C4-2B (cell line): ENCODE measurements around the gene CEP76.
"Not testable (repeated sequence)": the region's sequence is repeated elsewhere in the genome, so short reads cannot be mapped to it uniquely, and the experiment has no call there.

Source experiments
- H3K27ac ChIP-seq: fragments of 450-650 bp; 2 replicates; pipeline ENCODE4 v1.5.1; 2017
- ZFX ChIP-seq: fragments of 450-650 bp; IDR thresholded peaks from 2 replicates; pipeline ENCODE4 v1.6.1; 2017
- TF ChIP-seq, protein P1 (sequence below): fragments of 450-650 bp; conservative IDR thresholded peaks from 2 replicates; pipeline ENCODE4 v1.5.1; 2017; ENCODE audit warnings: mild to moderate bottlenecking

The CEP76 gene

DNA sequence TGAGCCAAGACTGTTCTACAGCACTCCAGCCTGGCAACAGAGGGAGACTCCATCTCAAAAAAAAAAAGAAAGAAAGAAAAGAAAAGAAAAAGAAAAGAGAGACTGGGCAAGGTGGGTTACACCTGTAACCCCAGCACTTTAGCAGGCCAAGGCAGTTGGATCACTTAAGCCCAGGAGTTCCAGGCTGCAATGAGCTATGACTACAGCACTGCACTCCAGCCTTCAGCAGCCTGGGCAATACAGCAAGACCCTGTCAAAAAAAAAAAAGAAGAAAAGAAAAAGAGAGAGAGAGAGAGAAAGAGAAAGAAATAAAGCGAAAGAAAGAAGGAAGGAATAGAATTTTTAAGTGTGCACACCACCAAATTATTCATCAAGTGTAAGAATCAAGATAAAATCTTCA lies 47.6 kb downstream of the CEP76 start:
- no peak for TF ChIP-seq ZFX
- TF ChIP-seq, protein P1, sequence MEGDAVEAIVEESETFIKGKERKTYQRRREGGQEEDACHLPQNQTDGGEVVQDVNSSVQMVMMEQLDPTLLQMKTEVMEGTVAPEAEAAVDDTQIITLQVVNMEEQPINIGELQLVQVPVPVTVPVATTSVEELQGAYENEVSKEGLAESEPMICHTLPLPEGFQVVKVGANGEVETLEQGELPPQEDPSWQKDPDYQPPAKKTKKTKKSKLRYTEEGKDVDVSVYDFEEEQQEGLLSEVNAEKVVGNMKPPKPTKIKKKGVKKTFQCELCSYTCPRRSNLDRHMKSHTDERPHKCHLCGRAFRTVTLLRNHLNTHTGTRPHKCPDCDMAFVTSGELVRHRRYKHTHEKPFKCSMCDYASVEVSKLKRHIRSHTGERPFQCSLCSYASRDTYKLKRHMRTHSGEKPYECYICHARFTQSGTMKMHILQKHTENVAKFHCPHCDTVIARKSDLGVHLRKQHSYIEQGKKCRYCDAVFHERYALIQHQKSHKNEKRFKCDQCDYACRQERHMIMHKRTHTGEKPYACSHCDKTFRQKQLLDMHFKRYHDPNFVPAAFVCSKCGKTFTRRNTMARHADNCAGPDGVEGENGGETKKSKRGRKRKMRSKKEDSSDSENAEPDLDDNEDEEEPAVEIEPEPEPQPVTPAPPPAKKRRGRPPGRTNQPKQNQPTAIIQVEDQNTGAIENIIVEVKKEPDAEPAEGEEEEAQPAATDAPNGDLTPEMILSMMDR: no peak
- H3K27ac ChIP-seq: no peak overlapping the region

DNA sequence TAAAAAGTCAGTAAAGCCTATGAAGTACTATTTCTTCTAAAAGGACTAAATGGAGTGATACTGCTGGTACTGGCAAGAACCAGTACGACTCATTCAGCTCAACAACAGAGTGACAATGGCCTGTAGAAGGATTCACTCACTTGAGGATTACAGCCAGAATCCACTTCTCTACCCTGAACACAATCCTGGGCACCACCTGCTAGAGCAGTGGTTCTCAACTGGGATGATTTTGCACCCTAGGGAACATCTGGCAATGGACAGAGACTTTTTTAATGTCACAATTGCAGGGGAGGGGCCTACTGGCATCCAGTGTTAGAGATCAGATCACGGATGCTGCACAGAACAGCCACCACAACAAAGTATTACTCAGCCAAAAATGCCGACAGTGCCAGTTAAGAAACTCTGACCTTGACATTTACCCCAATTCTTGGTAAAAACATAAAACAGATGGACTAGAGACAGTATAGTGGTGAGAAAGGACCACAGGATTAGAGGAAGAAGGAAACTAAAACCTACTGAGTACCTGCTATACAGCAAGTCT lies 49.6 kb downstream of the CEP76 start:
- no peak overlapping the region for H3K27ac ChIP-seq
- TF ChIP-seq, protein P1: no peak
- no peak for TF ChIP-seq ZFX

DNA sequence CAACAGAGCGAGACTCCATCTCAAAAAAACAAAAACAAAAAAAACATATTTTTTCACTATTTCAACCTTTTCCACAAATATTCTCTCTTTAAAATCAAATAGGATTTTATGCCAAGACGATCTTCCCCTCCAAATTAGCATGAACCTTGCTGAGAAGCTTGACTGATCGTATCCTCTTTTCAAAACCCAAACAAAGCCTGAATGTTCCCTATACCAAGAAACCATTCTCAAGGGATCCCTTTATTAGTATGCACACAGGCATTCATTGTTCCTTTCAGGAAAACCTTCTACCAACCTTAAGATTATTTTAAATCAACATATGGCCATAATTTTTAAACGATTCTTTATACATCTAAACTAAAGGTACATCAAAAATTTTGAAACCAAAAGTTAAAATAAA lies 50.9 kb downstream of the CEP76 start:
- TF ChIP-seq, protein P1: no peak
- no peak for TF ChIP-seq ZFX
- H3K27ac ChIP-seq: no peak overlapping the region

DNA sequence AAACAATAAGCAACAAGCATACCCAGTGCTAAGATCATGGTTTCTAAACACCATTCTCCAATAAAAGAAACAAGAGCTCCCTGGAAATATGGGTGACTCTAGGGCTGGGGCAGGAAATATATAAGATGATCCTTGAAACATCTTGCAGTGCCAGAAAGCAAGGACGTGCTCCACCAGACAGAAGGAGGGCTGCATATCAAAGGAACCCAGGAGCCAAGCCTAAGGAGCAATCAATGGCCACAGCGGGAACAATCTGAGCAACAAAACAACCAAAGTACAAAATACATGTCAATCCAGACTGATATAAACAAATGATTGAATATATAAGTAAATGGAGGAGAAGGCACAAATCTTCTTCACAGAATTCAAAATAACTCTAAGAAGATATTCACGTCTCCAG lies 54.8 kb downstream of the CEP76 start:
- TF ChIP-seq ZFX: no peak
- TF ChIP-seq, protein P1: no peak
- H3K27ac ChIP-seq: no peak overlapping the region

DNA sequence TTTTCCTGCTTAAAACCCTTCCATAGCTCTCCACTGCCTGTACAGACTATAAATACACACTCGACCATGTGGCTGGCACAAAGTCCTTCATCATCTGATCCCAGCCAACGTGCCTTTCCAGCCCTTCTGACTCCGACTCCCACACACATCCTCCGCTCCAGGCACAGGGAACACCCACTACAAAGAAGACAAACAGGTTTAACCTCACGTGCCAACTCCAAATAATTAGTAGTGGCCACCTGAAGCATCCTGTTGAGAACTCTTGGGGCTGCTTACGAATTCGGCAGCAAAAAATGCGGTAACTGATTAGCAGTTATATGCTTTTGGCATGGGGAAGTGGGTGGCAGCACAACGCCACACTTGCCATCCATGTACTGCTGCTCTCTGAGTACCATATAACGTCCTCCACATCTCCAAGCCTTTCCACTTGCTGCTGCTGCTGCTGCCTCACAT lies 56.7 kb downstream of the CEP76 start:
- H3K27ac ChIP-seq: peak overlapping the region; percentile 61
- TF ChIP-seq, protein P1: no peak
- TF ChIP-seq ZFX: no peak

DNA sequence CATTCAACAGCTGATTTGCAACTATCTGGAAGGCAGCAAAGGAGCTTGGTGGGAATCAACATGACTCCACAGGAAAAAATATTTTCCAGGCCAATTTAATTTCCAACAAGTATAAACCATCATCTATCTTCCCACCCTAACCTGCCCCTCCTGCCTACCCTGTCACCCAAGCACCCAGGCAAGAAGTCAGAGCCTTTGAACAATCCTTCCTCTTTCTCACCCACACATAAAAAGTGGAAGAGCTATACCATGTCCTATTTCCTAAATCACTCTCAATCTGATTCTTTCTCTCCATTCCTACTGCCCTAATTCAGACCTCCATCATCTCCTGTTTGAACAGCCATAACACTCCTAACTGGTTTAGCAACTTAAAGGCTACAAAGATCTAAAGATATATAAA lies 57.3 kb downstream of the CEP76 start:
- H3K27ac ChIP-seq: peak overlapping the region; percentile 61; the same call in 1 of the 2 replicates
- TF ChIP-seq, protein P1: no peak
- no peak for TF ChIP-seq ZFX

DNA sequence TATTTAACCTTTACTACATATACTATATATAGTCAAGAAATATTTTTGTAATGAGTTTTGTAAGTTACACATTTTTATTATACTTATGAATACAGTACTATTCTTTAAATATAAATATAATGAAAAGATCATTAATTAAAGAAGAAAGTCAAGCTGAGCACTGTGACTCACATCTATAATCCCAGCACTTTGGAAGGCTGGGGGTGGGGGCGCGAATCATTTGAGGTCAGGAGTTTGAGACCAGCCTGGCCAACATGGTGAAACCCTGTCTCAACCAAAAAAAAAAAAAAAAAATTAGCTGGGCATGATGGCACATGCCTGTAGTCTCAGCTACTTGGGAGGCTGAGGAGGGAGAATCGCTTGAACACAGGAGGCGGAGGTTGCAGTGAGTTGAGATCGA lies 58.8 kb downstream of the CEP76 start:
- H3K27ac ChIP-seq: not testable (repeated sequence)

DNA sequence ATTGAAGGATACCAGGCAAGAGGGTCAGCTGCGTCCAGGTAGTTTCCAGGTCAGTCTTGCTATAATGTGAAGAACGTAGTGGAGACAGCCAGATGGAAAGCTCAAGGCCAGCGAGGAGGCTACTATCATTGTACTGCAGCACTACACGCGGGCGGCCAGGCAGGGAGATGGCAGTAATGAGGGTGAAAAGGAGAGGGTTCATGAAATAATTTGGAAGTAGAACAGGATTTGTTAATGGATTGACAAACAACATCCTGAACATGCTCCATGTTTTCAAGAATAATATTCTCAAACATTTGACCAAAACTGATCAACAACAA lies 61.7 kb downstream of the CEP76 start:
- TF ChIP-seq, protein P1: no peak
- TF ChIP-seq ZFX: no peak
- H3K27ac ChIP-seq: peak overlapping the region; percentile 48; the same call in 1 of the 2 replicates
